ENCODE data around the gene ZNF331.

The ZNF331 gene

GRCh38 chr19:53621885-53622740, 84.2 kb downstream of the ZNF331 start:
- TF ChIP-seq, protein P1, sequence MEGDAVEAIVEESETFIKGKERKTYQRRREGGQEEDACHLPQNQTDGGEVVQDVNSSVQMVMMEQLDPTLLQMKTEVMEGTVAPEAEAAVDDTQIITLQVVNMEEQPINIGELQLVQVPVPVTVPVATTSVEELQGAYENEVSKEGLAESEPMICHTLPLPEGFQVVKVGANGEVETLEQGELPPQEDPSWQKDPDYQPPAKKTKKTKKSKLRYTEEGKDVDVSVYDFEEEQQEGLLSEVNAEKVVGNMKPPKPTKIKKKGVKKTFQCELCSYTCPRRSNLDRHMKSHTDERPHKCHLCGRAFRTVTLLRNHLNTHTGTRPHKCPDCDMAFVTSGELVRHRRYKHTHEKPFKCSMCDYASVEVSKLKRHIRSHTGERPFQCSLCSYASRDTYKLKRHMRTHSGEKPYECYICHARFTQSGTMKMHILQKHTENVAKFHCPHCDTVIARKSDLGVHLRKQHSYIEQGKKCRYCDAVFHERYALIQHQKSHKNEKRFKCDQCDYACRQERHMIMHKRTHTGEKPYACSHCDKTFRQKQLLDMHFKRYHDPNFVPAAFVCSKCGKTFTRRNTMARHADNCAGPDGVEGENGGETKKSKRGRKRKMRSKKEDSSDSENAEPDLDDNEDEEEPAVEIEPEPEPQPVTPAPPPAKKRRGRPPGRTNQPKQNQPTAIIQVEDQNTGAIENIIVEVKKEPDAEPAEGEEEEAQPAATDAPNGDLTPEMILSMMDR (IDR thresholded peaks at IDR 0.05; ENCODE audit: borderline replicate concordance, extremely low read depth, low read length, poor library complexity, severe bottlenecking), result no peak
- no peak for TF ChIP-seq EZH2 (IDR thresholded peaks at IDR 0.05; ENCODE audit: borderline replicate concordance, low read depth, low read length, severe bottlenecking)
- no peaks in the 10 kb centered on the region for H3K79me2 ChIP-seq (ENCODE audit: insufficient read depth, low read length)
- ATAC-seq (ENCODE audit: insufficient read depth, low read depth) (no peak), DNase-seq (no peak)
- no peaks in the 10 kb centered on the region for H4K20me1 ChIP-seq (ENCODE audit: insufficient read depth, low read length)
- H3K27ac ChIP-seq (ENCODE audit: low read length), result no peak overlapping the region
- H3K9ac ChIP-seq (ENCODE audit: low read depth, low read length), result no peak overlapping the region
- H3K9me3 ChIP-seq (ENCODE audit: insufficient read depth, low read length, severe bottlenecking), result no peaks in the 10 kb centered on the region
- H2AFZ ChIP-seq (ENCODE audit: low read depth, low read length), result no peak overlapping the region
- no peaks in the 10 kb centered on the region for H3K27me3 ChIP-seq (ENCODE audit: insufficient read depth, low read length, poor library complexity)
- no peaks in the 10 kb centered on the region for H3K36me3 ChIP-seq (ENCODE audit: insufficient read depth, low read length)
- no peaks in the 10 kb centered on the region for H3K4me1 ChIP-seq (ENCODE audit: insufficient read depth, low read length)
- no peak overlapping the region for H3K4me3 ChIP-seq (ENCODE audit: low read depth in 1 of 2, low read length in 2 of 2)
- no peak overlapping the region for H3K4me2 ChIP-seq (ENCODE audit: insufficient read depth, low read length)

DNA sequence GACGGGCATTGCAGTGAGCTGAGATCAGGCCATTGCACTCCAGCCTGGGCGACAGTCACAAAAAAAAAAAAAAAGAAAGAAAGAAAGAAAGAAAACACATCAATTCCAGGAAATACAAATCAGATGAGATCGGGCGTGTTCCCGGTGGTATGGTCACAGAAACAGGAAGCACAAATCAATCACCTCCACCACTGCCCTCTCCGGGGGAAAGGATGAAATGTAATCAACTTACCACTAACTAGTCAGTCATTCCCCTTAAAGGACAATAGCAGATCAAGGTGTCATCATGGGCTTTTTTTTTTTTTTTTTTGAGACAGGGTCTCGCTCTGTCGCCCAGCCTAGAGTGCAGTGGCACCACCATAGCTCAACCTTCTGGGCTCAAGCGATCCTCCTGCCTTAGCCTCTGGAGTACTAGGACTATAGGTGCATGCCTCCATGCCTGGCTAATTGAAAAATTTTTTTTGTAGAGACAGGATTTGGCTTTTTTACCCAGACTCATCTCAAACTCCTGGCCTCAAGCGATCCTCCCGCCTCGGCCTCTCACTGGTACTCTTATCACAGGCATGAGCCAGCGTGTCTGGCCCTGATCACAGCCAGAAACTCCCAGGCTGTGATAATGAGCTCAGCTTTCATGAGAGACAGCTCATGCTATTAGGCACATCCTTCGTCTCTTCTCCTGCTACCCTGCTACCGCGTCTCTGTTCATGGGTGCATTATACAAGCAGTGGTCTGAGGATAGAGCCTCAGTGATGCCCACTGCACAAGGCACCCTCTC, 87.0 kb downstream of the ZNF331 start:
- Histone ChIP-seq H3K27ac (ENCODE audit: low read length) (no peak overlapping the region), H3K27me3 (ENCODE audit: insufficient read depth, low read length, poor library complexity) (no peaks in the 10 kb centered on the region), H3K4me2 (ENCODE audit: insufficient read depth, low read length) (no peak overlapping the region), H3K79me2 (ENCODE audit: insufficient read depth, low read length) (no peaks in the 10 kb centered on the region), H3K4me3 (ENCODE audit: low read depth in 1 of 2, low read length in 2 of 2) (no peak overlapping the region), H3K9me3 (ENCODE audit: insufficient read depth, low read length, severe bottlenecking) (no peaks in the 10 kb centered on the region), H4K20me1 (ENCODE audit: insufficient read depth, low read length) (no peaks in the 10 kb centered on the region), H3K36me3 (ENCODE audit: insufficient read depth, low read length) (no peaks in the 10 kb centered on the region), H3K4me1 (ENCODE audit: insufficient read depth, low read length) (no peaks in the 10 kb centered on the region), H2AFZ (ENCODE audit: low read depth, low read length) (no peak overlapping the region), H3K9ac (ENCODE audit: low read depth, low read length) (no peak overlapping the region)
- TF ChIP-seq, protein P1 (IDR thresholded peaks at IDR 0.05; ENCODE audit: borderline replicate concordance, extremely low read depth, low read length, poor library complexity, severe bottlenecking), result no peak
- no peak for DNase-seq
- ATAC-seq (ENCODE audit: insufficient read depth, low read depth), result no peak

DNA sequence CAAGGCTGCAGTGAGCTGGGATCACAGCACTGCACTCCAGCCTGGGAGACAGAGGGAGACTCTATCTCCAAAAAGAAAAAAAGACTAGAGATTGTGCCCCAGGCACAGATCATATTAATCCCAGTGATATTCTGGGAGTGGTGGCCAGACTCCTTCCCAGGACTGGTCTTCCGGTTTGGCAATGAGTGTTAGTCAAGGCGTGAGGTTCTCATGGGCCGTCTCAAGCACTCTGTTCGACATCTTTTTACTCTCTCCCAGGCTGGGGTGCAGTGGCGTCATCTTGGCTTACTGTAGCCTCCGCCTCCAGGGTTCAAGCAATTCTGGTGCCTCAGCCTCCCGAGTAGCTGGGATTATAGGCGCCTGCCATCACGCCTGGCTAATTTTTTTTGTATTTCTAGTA, 88.5 kb downstream of the ZNF331 start:
- no peak for DNase-seq
- Histone ChIP-seq H3K36me3 (ENCODE audit: insufficient read depth, low read length) (no peaks in the 10 kb centered on the region), H2AFZ (ENCODE audit: low read depth, low read length) (no peak overlapping the region), H3K27me3 (ENCODE audit: insufficient read depth, low read length, poor library complexity) (no peaks in the 10 kb centered on the region), H3K4me1 (ENCODE audit: insufficient read depth, low read length) (no peaks in the 10 kb centered on the region), H3K9me3 (ENCODE audit: insufficient read depth, low read length, severe bottlenecking) (no peaks in the 10 kb centered on the region), H3K4me3 (ENCODE audit: low read depth in 1 of 2, low read length in 2 of 2) (no peak overlapping the region), H3K27ac (ENCODE audit: low read length) (no peak overlapping the region), H3K9ac (ENCODE audit: low read depth, low read length) (no peak overlapping the region), H4K20me1 (ENCODE audit: insufficient read depth, low read length) (no peaks in the 10 kb centered on the region), H3K4me2 (ENCODE audit: insufficient read depth, low read length) (no peak overlapping the region), H3K79me2 (ENCODE audit: insufficient read depth, low read length) (no peaks in the 10 kb centered on the region)
- no peak for TF ChIP-seq EZH2 (IDR thresholded peaks at IDR 0.05; ENCODE audit: borderline replicate concordance, low read depth, low read length, severe bottlenecking)
- TF ChIP-seq, protein P1 (IDR thresholded peaks at IDR 0.05; ENCODE audit: borderline replicate concordance, extremely low read depth, low read length, poor library complexity, severe bottlenecking), result no peak
- no peak for ATAC-seq (ENCODE audit: insufficient read depth, low read depth)
